ENCODE results near the gene ADCK1.
"Not testable (repeated sequence)": the region's sequence is repeated elsewhere in the genome, so short reads cannot be mapped to it uniquely, and the experiment has no call there.

The ADCK1 gene
- total RNA-seq: 3.6 to 6.2 reads per million in 2 donors

GRCh38 chr14:77799863-77800730 is at the start of gene ADCK1:
ADCK1 (plus strand) TSS chr14:77800109; CDS start chr14:77818979, 18,870 bp downstream.
- DNase-seq: peak; percentile 75

GRCh38 chr14:77752266-77752665 is 47.6 kb upstream of the ADCK1 start:
- no peak for DNase-seq

- no peak for DNase-seq
These were observed 47.0 kb upstream of the ADCK1 start for GRCh38 chr14:77752799-77753516.

GRCh38 chr14:77760381-77761204 is 39.3 kb upstream of the ADCK1 start, which contains the start of gene SNW1:
SNW1 (minus strand) TSS chr14:77761156; CDS start chr14:77761127, 29 bp downstream.
- DNase-seq: peak; percentile 82

GRCh38 chr14:77761205-77761931 is 38.5 kb upstream of the ADCK1 start:
- no peak for DNase-seq

- DNase-seq: no peak
These were observed 36.6 kb upstream of the ADCK1 start for GRCh38 chr14:77763316-77763715.

GRCh38 chr14:77763978-77764377 is 35.9 kb upstream of the ADCK1 start:
- DNase-seq: no peak

GRCh38 chr14:77768442-77769069 is 31.4 kb upstream of the ADCK1 start:
- not testable (repeated sequence) for DNase-seq

GRCh38 chr14:77773966-77774365 is 25.9 kb upstream of the ADCK1 start:
- not testable (repeated sequence) for DNase-seq

- no peak for DNase-seq
These were observed 17.7 kb upstream of the ADCK1 start for GRCh38 chr14:77782202-77782601.

- no peak for DNase-seq
These were observed 13.8 kb upstream of the ADCK1 start for GRCh38 chr14:77786148-77786547.

GRCh38 chr14:77790566-77791224 is 9.2 kb upstream of the ADCK1 start:
- DNase-seq: no peak

GRCh38 chr14:77791225-77791600 is 8.7 kb upstream of the ADCK1 start:
- DNase-seq: no peak

GRCh38 chr14:77793255-77793654 is 6.7 kb upstream of the ADCK1 start:
- not testable (repeated sequence) for DNase-seq

- no peak for DNase-seq
These were observed 5.6 kb upstream of the ADCK1 start for GRCh38 chr14:77794357-77794756.

- DNase-seq: not testable (repeated sequence)
These were observed 453 bp upstream of the ADCK1 start for GRCh38 chr14:77799456-77799855.

GRCh38 chr14:77800814-77801213 is 905 bp downstream of the ADCK1 start:
- no peak for DNase-seq

GRCh38 chr14:77804592-77804991 is 4.7 kb downstream of the ADCK1 start:
- no peak for DNase-seq

- no peak for DNase-seq
These were observed 5.8 kb downstream of the ADCK1 start for GRCh38 chr14:77805706-77806105.

GRCh38 chr14:77808250-77808649 is 8.3 kb downstream of the ADCK1 start:
- no peak for DNase-seq

- DNase-seq: no peak
These were observed 9.1 kb downstream of the ADCK1 start for GRCh38 chr14:77809011-77809410.
